ENCODE results near the gene RNF4.

- TF ChIP-seq, protein P1, sequence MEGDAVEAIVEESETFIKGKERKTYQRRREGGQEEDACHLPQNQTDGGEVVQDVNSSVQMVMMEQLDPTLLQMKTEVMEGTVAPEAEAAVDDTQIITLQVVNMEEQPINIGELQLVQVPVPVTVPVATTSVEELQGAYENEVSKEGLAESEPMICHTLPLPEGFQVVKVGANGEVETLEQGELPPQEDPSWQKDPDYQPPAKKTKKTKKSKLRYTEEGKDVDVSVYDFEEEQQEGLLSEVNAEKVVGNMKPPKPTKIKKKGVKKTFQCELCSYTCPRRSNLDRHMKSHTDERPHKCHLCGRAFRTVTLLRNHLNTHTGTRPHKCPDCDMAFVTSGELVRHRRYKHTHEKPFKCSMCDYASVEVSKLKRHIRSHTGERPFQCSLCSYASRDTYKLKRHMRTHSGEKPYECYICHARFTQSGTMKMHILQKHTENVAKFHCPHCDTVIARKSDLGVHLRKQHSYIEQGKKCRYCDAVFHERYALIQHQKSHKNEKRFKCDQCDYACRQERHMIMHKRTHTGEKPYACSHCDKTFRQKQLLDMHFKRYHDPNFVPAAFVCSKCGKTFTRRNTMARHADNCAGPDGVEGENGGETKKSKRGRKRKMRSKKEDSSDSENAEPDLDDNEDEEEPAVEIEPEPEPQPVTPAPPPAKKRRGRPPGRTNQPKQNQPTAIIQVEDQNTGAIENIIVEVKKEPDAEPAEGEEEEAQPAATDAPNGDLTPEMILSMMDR (IDR thresholded peaks at IDR 0.05), result no peak
- no peak for TF ChIP-seq POLR2A (IDR thresholded peaks at IDR 0.05)
These were observed 23.8 kb upstream of the RNF4 start for GRCh38 chr4:2445130-2445529.
